Endothelial cell of umbilical vein (primary cell): ENCODE results near the gene DCLK1. TPM values are rescaled to one million over a fixed set of nuclear protein-coding genes. Genes with fewer than 3 reads are reported as not detected.

Experiments
- BruUV-seq: library from RNA; stranded (reverse); fragments of 400-500 nt; replicated peaks from 2 replicates; lab custom pipeline; 2021; lab: Mats Ljungman, UMichigan
- CTCF ChIA-PET: fragments of 300-600, 350-600 bp; sonication (Branson Sonifier 250); formaldehyde crosslinking; loops from one replicate; lab custom pipeline; 2021; ENCODE audit warnings: antibody characterized with exemption, inconsistent platforms; lab: Charles Lee
- POLR2A ChIA-PET: fragments of 300-600, 350-600 bp; sonication (Branson Sonifier 250); formaldehyde crosslinking; loops from one replicate; lab custom pipeline; 2021; ENCODE audit warnings: antibody characterized with exemption, inconsistent platforms; lab: Charles Lee
- DNase-seq: peaks from one replicate; pipeline ENCODE4 v3.0.0-alpha.2; 2011; ENCODE audit warnings: low read depth, low spot score
- FAIRE-seq: peaks from 2 replicates; lab custom pipeline; 2011; peaks lifted over from hg19 to GRCh38; lab: Jason Lieb, UNC
- H2AFZ ChIP-seq: 2 replicates; pipeline ENCODE4 v1.6.0; 2012; ENCODE audit warnings: low read depth, low read length, control low read depth, inconsistent platforms
- H3K27ac ChIP-seq: 2 replicates; pipeline ENCODE4 v1.5.1; 2011; ENCODE audit warnings: low read depth, mild to moderate bottlenecking, control low read depth, low read length, moderate library complexity; ENCODE audit not compliant: insufficient read depth
- H3K27me3 ChIP-seq, 2 experiments: 2 replicates each; pipeline versions ENCODE4 v1.6.0 to v1.6.1; 2011; ENCODE audit warnings: low read length in 2 of 2, mixed read lengths in 1 of 2; ENCODE audit not compliant: control insufficient read depth in 2 of 2, insufficient read depth in 2 of 2
- H3K36me3 ChIP-seq, 2 experiments: 2 replicates in 1 of 2; 3 replicates in 1 of 2; pipeline ENCODE4 v1.5.1; 2011; ENCODE audit warnings: low read length in 2 of 2, mild to moderate bottlenecking in 1 of 2, moderate library complexity in 1 of 2; ENCODE audit not compliant: control insufficient read depth in 2 of 2, insufficient read depth in 2 of 2; ENCODE audit errors: extremely low read depth in 1 of 2
- H3K4me1 ChIP-seq: 3 replicates; pipeline ENCODE4 v1.5.1; 2011; ENCODE audit warnings: mild to moderate bottlenecking, low read length; ENCODE audit not compliant: control insufficient read depth, insufficient read depth; ENCODE audit errors: extremely low read depth
- H3K4me2 ChIP-seq: 2 replicates; pipeline ENCODE4 v1.6.1; 2011; ENCODE audit warnings: low read length, control low read depth, mixed read lengths; ENCODE audit not compliant: insufficient read depth
- H3K4me3 ChIP-seq, 3 experiments: fragments of 200-600 bp in 1 of 3; sonication (generic), shearing (Covaris generic) in 1 of 3; replicated peaks in 1 of 3; 2 replicates each; pipeline ENCODE4 v1.5.1; 2011 to 2016; ENCODE audit warnings: control low read depth in 3 of 3, low read length in 3 of 3, mild to moderate bottlenecking in 2 of 3, inconsistent platforms in 1 of 3, low read depth in 1 of 3, moderate library complexity in 1 of 3; ENCODE audit not compliant: insufficient read depth in 1 of 3
- H3K79me2 ChIP-seq: 2 replicates; pipeline ENCODE4 v1.6.0; 2012; ENCODE audit warnings: low read length, inconsistent platforms; ENCODE audit not compliant: control insufficient read depth, insufficient read depth
- H3K9ac ChIP-seq: replicated peaks from 2 replicates; pipeline ENCODE3; 2011; ENCODE audit warnings: low read length, control low read depth; ENCODE audit not compliant: insufficient read depth; ENCODE audit errors: extremely low read depth
- H3K9me1 ChIP-seq: replicated peaks from 3 replicates; pipeline ENCODE4 v1.6.0; 2011; ENCODE audit warnings: mild to moderate bottlenecking, low read length; ENCODE audit not compliant: control insufficient read depth, insufficient read depth; ENCODE audit errors: extremely low read depth
- H3K9me3 ChIP-seq: replicated peaks from 2 replicates; pipeline ENCODE4 v1.5.1; 2012; ENCODE audit warnings: low read length, inconsistent platforms; ENCODE audit not compliant: control insufficient read depth, insufficient read depth
- H4K20me1 ChIP-seq: replicated peaks from 2 replicates; pipeline ENCODE3; 2011; ENCODE audit warnings: mild to moderate bottlenecking, low read length; ENCODE audit not compliant: control insufficient read depth, insufficient read depth; ENCODE audit errors: extremely low read depth
- CTCF ChIP-seq, 2 donors: IDR thresholded peaks; 1 replicate in 1 of 2; 2 replicates in 1 of 2; pipeline ENCODE4 v1.5.1; 2011; ENCODE audit warnings: low read length in 2 of 2, mild to moderate bottlenecking in 2 of 2, moderate library complexity in 2 of 2, control low read depth in 1 of 2, inconsistent platforms in 1 of 2, low read depth in 1 of 2; ENCODE audit not compliant: insufficient read depth in 1 of 2; ENCODE audit errors: extremely low read depth in 1 of 2
- EZH2 ChIP-seq: IDR thresholded peaks from 2 replicates; pipeline ENCODE4 v1.6.1; 2012; ENCODE audit warnings: borderline replicate concordance, low read depth, mild to moderate bottlenecking, moderate library complexity, low read length, inconsistent platforms; ENCODE audit not compliant: severe bottlenecking
- FOS ChIP-seq: IDR thresholded peaks from 2 replicates; pipeline ENCODE4 v1.6.1; 2011; ENCODE audit warnings: mild to moderate bottlenecking, low read length, moderate library complexity, borderline replicate concordance; ENCODE audit not compliant: insufficient read depth
- GATA2 ChIP-seq: IDR thresholded peaks from 2 replicates; pipeline ENCODE4 v1.7.0; 2011; ENCODE audit warnings: low read depth, mild to moderate bottlenecking, moderate library complexity, mixed read lengths, low read length; ENCODE audit not compliant: insufficient read length, insufficient read depth
- JUN ChIP-seq: IDR thresholded peaks from 2 replicates; pipeline ENCODE4 v1.6.1; 2011; ENCODE audit warnings: borderline replicate concordance, low read depth; ENCODE audit not compliant: insufficient read length, insufficient read depth
- MAX ChIP-seq: IDR thresholded peaks from 2 replicates; pipeline ENCODE4 v1.6.1; 2011; ENCODE audit not compliant: insufficient read depth, insufficient read length
- MYC ChIP-seq: IDR thresholded peaks from one replicate; pipeline ENCODE4 v1.6.1; 2011; ENCODE audit warnings: mild to moderate bottlenecking, low read depth, low read length
- POLR2A ChIP-seq: IDR thresholded peaks from 2 replicates; pipeline ENCODE4 v1.6.1; 2012; ENCODE audit warnings: low read depth, mild to moderate bottlenecking, control low read depth, low read length
- POLR2AphosphoS5 ChIP-seq: IDR thresholded peaks from 2 replicates; pipeline ENCODE4 v1.6.1; 2012; ENCODE audit warnings: low read depth, mild to moderate bottlenecking, control low read depth, low read length, moderate library complexity; ENCODE audit not compliant: insufficient read depth
- dilution Hi-C: fragments of 300-500 bp; cut with MboI; formaldehyde crosslinking; loops from one replicate; pipeline ENCODE4 v1.15.0; 2019; ENCODE audit warnings: low sequenced_read_pairs; ENCODE audit not compliant: extremely low pct_ligation_motif_present
- intact Hi-C: fragments of 100-400 bp; cut with micrococcal nuclease; formaldehyde crosslinking; loops from one replicate; pipeline ENCODE4 v1.10.0; 2022
- polyA plus RNA-seq, 4 experiments: library from polyadenylated mRNA; depleted of rRNA in 3 of 4; stranded (reverse) in 3 of 4; unstranded in 1 of 4; fragments of >200 nt; gene quantifications; 2 replicates each; pipeline versions ENCODE4 v1.2.1 to v1.2.3, GENCODE V29; 2011 to 2012; ENCODE audit warnings: missing spikeins in 1 of 4
- total RNA-seq: library from RNA; stranded (reverse); gene quantifications from 2 replicates; pipeline ENCODE4 v1.2.3, GENCODE V29; 2021

The DCLK1 gene
- total and polyA plus RNA-seq, 2 donors (not counting 3 experiments of a cell fraction or from before 2014, with no cell fraction given), result 0.28 to 3.9 TPM

GRCh38 chr13:35957241-35957731 is 173.9 kb downstream of the DCLK1 start:
- ChIA-PET CTCF (no interaction called here), POLR2A (no interaction called here)
- intact Hi-C loops, result loop anchor here (10.0 kb wide), 1 partner anchor 742 kb away; no protein-coding TSS in a partner anchor

More at GRCh38 chr13:35957241-35957731, 173.9 kb downstream of the DCLK1 start:
- H3K9me1 ChIP-seq, result no peaks in the 10 kb centered on the region
- H3K4me3 ChIP-seq, result no peak overlapping the region
- no peak overlapping the region for H3K9ac ChIP-seq
- dilution Hi-C loops, result no loop called here
- H3K4me1 ChIP-seq, result no peaks in the 10 kb centered on the region
- TF ChIP-seq JUN (no peak), MYC (no peak), POLR2AphosphoS5 (no peak), GATA2 (no peak), CTCF (IDR thresholded peaks at IDR 0.05; ENCODE audit: extremely low read depth in 1 of 2, insufficient read depth in 1 of 2, low read depth in 1 of 2, low read length in 2 of 2) (no peak), FOS (no peak), POLR2A (no peak), EZH2 (no peak), MAX (no peak)
- H3K27ac ChIP-seq, result no peak overlapping the region
- no peaks in the 10 kb centered on the region for H3K79me2 ChIP-seq
- no peaks in the 10 kb centered on the region for H3K9me3 ChIP-seq
- H3K27me3 ChIP-seq, result no peaks in the 10 kb centered on the region
- DNase-seq (no peak), FAIRE-seq (no peak)
- H2AFZ ChIP-seq, result no peak overlapping the region
- BruUV-seq, result no TSS peak
- H3K4me2 ChIP-seq, result no peak overlapping the region
- no peaks in the 10 kb centered on the region for H3K36me3 ChIP-seq
- no peaks in the 10 kb centered on the region for H4K20me1 ChIP-seq
